Measurements from ENCODE around the gene MRPL34.

DNA sequence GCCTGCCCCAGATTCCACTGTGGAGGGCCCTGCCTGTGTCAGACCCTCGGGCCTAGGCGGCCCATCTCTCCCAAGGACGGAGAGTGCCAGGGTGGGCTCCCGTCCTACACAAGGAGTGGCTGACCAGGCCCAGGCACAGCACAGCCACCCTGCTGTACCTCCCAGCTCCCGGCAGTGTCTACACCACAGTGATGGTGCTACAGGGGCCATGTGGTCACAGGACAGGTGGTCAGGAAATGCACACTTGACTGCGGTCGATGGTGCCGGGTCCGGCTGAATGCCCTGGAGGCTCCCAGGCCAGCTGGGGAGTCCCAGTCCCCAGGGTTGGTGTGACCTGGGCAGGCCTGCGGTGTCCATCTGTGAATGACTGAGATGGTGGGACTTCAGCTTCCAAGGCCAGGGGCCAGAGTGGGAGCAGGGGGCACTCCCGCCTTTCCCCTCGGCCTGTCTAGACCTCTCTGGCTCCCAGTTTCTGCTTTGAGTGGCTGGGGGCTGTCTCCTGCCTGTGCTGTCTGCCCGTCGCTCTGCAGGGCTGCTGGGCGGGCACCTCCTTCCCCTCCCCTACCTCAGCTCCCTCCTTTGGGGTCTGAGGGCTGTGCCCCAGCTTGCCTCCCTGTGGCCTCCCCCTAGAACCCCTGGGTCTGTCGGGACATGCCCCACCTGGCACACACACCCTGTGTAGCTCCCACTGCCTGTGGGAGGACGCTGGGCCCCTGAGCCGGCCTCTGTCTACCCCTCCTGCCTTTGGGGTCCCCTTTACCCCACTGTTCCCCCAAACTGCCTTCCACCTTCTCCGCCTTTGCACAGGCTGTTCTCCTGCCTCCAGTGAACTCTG is 16.2 kb downstream of the MRPL34 start:
- TF ChIP-seq EZH2 (IDR thresholded peaks at IDR 0.05; ENCODE audit: insufficient read depth, poor library complexity, severe bottlenecking) (no peak), EZH2phosphoT487 (IDR thresholded peaks at IDR 0.05; ENCODE audit: insufficient read depth, low read depth) (no peak)
